GM08714 (cell line): ENCODE measurements around the gene DYNLRB1.

Experiments used
- H3K4me3 ChIP-seq: fragments of 200-500 bp; sonication (Bioruptor generic); 2 replicates; pipeline ENCODE4 v1.5.1; 2014; ENCODE audit warnings: mild to moderate bottlenecking, low read length, inconsistent platforms
- ZNF274 ChIP-seq: IDR thresholded peaks from 2 replicates; pipeline ENCODE4 v1.6.1; 2012; ENCODE audit warnings: mild to moderate bottlenecking, low read depth, low read length

Gene DYNLRB1

DNA sequence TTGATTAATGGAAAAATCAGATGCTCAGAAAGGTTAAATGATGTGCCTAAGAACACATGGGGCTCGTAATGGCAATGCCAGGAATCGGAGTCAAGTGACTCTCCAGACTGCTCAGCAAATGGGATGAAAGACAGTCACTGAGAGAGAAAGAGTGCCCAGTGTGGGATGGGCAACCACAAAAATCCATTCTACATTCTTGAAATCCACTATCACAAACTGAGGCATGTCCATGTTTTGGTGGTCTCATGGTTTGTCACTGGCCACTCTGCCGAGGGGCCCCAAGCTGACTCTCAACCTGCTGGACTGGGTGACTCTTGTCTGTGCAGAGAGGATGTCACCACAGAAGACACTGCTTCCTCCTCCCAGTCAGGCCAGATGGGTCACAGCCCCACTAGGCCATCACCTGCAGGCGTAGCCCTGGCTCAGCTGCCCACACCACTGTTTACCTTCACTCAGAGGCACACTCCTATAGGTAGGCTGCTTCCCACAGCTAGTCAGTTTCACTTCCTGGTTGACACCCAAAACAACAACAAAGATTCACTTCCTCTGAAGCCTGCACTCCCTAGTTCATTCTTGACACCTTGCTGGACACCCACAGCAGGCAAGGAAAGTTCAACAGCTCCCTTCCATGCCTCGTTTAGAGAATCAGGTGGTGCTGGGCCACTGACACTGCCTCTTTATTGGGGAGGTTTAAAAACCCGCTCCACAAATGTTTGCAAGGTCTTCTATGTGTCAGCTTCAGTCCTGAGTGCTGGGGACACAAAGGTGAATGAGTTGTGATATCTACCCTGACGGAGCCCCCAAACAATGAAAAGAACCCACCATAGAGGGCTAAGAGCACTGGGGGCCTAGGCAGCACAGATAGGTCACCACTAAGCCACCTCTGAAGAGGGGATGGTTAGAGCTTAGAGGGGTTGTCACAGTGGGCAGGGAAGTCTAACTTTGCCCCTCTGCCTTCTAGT, 64.0 kb downstream of the DYNLRB1 start:
- no peak for TF ChIP-seq ZNF274

DNA sequence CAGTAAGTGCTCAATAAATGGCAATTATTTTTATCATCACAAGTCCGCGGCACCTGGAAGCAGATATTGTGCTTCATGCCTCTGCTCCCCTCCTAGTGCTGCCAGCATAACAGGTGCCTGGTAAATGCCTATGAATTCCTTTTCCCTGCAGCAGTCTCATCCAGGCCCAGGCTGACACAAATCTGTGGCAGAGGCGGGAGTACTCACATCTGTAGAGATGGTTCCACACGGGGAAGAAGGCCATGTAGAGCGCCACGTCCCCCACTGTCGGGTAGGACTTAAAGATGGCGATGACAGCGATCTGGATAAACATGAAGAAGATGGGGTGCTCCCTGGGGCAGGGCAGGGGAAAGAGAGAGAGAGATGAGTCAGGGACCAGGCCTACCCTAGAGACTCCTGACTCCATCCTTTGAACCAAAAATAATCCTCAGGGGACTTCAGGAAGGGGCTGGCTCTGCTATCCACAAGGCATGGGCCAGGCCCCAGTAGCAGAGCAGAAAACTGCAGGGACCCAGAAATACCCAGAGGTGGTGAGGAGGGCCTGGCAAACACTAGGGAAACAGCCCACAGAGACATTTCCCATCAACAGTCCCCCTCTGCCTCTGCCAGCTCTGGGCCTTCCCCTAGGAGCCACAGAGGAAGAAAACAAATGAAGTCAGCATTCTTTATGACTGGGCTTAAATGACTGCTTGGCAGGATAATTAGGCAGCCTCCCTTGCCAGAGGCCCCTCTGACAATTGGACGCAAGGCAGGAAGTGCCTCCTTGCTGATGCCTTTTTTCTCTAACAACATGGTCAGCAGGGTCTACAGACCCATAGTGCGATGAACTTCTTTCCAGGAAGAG, 65.3 kb downstream of the DYNLRB1 start:
- TF ChIP-seq ZNF274: no peak

More for the DNA sequence above, 64.0 kb downstream of the DYNLRB1 start:
- no peak overlapping the region for H3K4me3 ChIP-seq

DNA sequence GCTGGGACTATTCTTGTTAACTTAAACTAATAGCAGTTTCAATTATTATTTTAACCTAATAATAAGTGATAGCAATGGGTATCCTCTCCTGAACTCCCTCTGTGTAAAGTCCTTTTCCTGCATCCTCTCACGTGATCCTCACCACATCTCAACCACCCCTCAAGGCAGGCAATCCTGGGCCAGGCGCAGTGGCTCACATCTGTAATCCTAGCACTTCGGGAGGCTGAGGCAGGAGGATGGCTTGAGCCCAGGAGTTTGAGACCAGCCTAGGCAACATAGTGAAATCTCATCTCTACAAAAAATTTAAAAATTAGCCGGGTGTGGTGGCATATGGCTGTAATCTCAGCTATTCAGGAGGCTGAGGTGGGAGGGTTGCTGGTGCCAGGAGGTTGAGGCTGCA, 66.0 kb downstream of the DYNLRB1 start:
- no peak overlapping the region for H3K4me3 ChIP-seq
- TF ChIP-seq ZNF274: no peak

More for the DNA sequence above, 65.3 kb downstream of the DYNLRB1 start:
- H3K4me3 ChIP-seq: no peak overlapping the region

DNA sequence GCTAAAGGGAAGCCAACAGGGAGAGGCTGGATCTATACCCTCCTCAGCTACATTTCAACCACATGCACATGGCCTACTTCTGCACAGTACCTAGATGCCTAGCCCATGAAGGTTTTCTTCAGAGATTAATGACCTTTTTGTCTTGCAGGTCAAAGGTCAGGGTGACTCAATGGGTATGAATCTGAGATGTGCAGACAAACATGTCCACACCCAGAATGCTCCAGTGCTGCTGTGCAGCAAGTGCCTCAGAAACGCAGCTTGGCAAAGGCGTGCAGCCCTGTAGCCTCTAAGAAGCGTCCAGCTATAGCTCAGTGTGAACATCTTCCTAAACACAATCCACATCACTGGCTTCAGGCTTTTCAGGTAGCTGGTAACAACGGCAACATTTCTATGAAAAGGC, 66.7 kb downstream of the DYNLRB1 start:
- no peak for TF ChIP-seq ZNF274
- H3K4me3 ChIP-seq: no peak overlapping the region

DNA sequence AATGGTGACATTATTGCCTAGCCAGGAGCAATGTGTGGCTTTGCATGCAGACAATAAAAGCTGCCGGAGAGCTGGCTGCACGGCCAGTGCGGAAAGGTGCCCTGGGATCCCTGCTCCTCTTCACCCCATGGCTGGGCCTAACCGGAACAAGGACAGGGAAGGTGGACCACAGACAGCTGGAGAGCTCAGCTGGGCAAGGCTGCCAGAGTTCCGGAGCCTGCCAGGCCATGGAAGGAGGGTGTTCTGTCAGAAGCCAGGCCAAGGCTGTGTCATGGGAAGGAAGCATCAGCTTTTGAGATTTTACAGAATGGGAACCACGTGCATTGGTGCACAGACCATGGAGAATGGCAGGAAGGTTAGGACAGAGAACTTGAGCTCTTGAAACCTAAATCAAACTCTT, 67.3 kb downstream of the DYNLRB1 start:
- H3K4me3 ChIP-seq: no peak overlapping the region
- no peak for TF ChIP-seq ZNF274

DNA sequence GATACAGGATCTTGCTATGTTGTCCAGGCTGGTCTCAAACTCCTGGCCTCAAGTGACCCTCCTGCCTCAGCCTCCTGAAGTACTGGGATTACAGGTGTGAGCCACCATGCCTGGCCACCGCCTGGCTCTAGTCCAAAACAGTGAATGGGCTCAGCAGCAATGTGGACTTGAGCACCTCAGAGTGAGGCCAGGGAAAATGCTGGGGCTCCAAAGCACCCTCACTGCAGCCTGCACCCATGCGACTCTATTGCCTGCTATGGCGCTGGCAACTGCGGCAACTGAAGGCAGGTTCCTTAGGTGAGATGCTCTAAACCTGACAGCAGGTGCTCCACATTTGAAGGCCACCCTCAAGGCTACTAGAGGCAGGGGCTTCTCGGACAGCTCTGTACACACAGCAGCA, 68.8 kb downstream of the DYNLRB1 start:
- H3K4me3 ChIP-seq: no peak overlapping the region
- TF ChIP-seq ZNF274: no peak

DNA sequence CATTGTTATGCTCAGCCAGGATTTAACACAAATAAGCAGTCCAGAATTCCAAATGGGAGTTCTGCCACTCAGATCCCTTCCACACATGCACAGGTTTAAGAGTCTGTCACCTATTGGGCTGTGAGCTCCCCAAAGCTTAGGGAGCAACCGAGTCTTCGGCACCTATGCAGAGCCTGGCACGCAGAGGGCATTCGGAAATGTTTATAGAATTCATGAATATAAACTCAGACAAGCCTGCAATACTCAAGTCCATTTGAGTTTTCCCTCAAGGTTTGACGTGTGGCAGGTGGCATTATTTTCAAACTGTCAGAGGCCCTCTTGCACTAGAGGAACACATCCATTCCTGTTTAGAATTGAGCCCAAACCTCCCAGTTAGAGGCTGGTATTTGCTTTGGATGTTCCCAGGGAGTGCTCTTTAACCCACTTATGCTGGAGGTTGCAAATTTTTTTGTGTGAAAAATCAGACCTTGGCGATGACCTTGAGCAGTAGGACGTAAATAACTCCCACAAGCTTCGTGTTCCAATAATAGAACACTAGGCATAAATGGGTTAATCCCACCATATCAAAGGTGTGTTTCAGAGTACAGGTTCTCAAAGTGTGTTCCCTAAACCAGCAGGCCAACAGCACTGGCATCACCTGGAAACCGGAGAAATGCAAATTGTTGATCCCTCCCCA, 70.4 kb downstream of the DYNLRB1 start:
- no peak for TF ChIP-seq ZNF274
- no peak overlapping the region for H3K4me3 ChIP-seq
